Measurements from ENCODE around the gene PARP4.
"Not testable (repeated sequence)": the region's sequence is repeated elsewhere in the genome, so short reads cannot be mapped to it uniquely, and the experiment has no call there.

The PARP4 gene

GRCh38 chr13:24389506-24389905 lies 123.1 kb downstream of the PARP4 start:
- no peaks in the 10 kb centered on the region for H3K27me3 ChIP-seq (ENCODE audit: insufficient read depth, low read length, poor library complexity, severe bottlenecking)

GRCh38 chr13:24388743-24389142 lies 123.8 kb downstream of the PARP4 start:
- H3K4me2 ChIP-seq (ENCODE audit: low read depth, low read length, poor library complexity, severe bottlenecking); H3K9ac ChIP-seq (ENCODE audit: low read depth, low read length, poor library complexity, severe bottlenecking); H3K36me3 ChIP-seq (ENCODE audit: insufficient read depth, low read length); H3K4me1 ChIP-seq (ENCODE audit: insufficient read depth, low read length, poor library complexity, severe bottlenecking); H3K79me2 ChIP-seq (ENCODE audit: insufficient read depth, low read length); H3K27me3 ChIP-seq (ENCODE audit: insufficient read depth, low read length, poor library complexity, severe bottlenecking); H4K20me1 ChIP-seq (ENCODE audit: insufficient read depth, low read length, poor library complexity, severe bottlenecking); H3K9me3 ChIP-seq (ENCODE audit: insufficient read depth, low read depth, low read length); H3K4me3 ChIP-seq (ENCODE audit: low read length, poor library complexity, severe bottlenecking); H3F3A ChIP-seq (ENCODE audit: low read depth); H3K9me2 ChIP-seq (replicated peaks; ENCODE audit: low read depth, low read length); H2AFZ ChIP-seq (ENCODE audit: low read length): not testable (repeated sequence)

More at GRCh38 chr13:24389506-24389905, 123.1 kb downstream of the PARP4 start:
- Histone ChIP-seq H3K9me3 (ENCODE audit: insufficient read depth, low read depth, low read length) (no peaks in the 10 kb centered on the region), H3K9ac (ENCODE audit: low read depth, low read length, poor library complexity, severe bottlenecking) (no peak overlapping the region), H3K4me2 (ENCODE audit: low read depth, low read length, poor library complexity, severe bottlenecking) (no peak overlapping the region), H3K36me3 (ENCODE audit: insufficient read depth, low read length) (no peaks in the 10 kb centered on the region), H3K79me2 (ENCODE audit: insufficient read depth, low read length) (no peaks in the 10 kb centered on the region), H3F3A (ENCODE audit: low read depth) (no peaks in the 10 kb centered on the region), H3K4me1 (ENCODE audit: insufficient read depth, low read length, poor library complexity, severe bottlenecking) (no peaks in the 10 kb centered on the region), H2AFZ (ENCODE audit: low read length) (no peak overlapping the region), H4K20me1 (ENCODE audit: insufficient read depth, low read length, poor library complexity, severe bottlenecking) (no peaks in the 10 kb centered on the region), H3K4me3 (ENCODE audit: low read length, poor library complexity, severe bottlenecking) (no peak overlapping the region), H3K9me2 (replicated peaks; ENCODE audit: low read depth, low read length) (no peaks in the 10 kb centered on the region)
- TF ChIP-seq EZH2phosphoT487 (IDR thresholded peaks at IDR 0.05; ENCODE audit: borderline replicate concordance) (no peak), CTCF (conservative IDR thresholded peaks at IDR 0.05; ENCODE audit: low read length) (no peak)

GRCh38 chr13:24386816-24387708 lies 125.5 kb downstream of the PARP4 start:
- Histone ChIP-seq H3K4me1 (ENCODE audit: insufficient read depth, low read length, poor library complexity, severe bottlenecking) (no peaks in the 10 kb centered on the region), H2AFZ (ENCODE audit: low read length) (no peak overlapping the region), H3K79me2 (ENCODE audit: insufficient read depth, low read length) (no peaks in the 10 kb centered on the region), H3K36me3 (ENCODE audit: insufficient read depth, low read length) (no peaks in the 10 kb centered on the region), H3F3A (ENCODE audit: low read depth) (no peaks in the 10 kb centered on the region), H3K9me2 (replicated peaks; ENCODE audit: low read depth, low read length) (no peaks in the 10 kb centered on the region), H3K4me2 (ENCODE audit: low read depth, low read length, poor library complexity, severe bottlenecking) (no peak overlapping the region), H3K27me3 (ENCODE audit: insufficient read depth, low read length, poor library complexity, severe bottlenecking) (no peaks in the 10 kb centered on the region), H3K9ac (ENCODE audit: low read depth, low read length, poor library complexity, severe bottlenecking) (no peak overlapping the region), H4K20me1 (ENCODE audit: insufficient read depth, low read length, poor library complexity, severe bottlenecking) (no peaks in the 10 kb centered on the region), H3K9me3 (ENCODE audit: insufficient read depth, low read depth, low read length) (no peaks in the 10 kb centered on the region), H3K4me3 (ENCODE audit: low read length, poor library complexity, severe bottlenecking) (no peak overlapping the region)
- TF ChIP-seq EZH2phosphoT487 (IDR thresholded peaks at IDR 0.05; ENCODE audit: borderline replicate concordance) (no peak), CTCF (conservative IDR thresholded peaks at IDR 0.05; ENCODE audit: low read length) (no peak)

GRCh38 chr13:24385902-24386301 lies 126.7 kb downstream of the PARP4 start:
- Histone ChIP-seq H3K9me2 (replicated peaks; ENCODE audit: low read depth, low read length) (no peaks in the 10 kb centered on the region), H4K20me1 (ENCODE audit: insufficient read depth, low read length, poor library complexity, severe bottlenecking) (no peaks in the 10 kb centered on the region), H3K4me1 (ENCODE audit: insufficient read depth, low read length, poor library complexity, severe bottlenecking) (no peaks in the 10 kb centered on the region), H3K36me3 (ENCODE audit: insufficient read depth, low read length) (no peaks in the 10 kb centered on the region), H3K4me3 (ENCODE audit: low read length, poor library complexity, severe bottlenecking) (no peak overlapping the region), H2AFZ (ENCODE audit: low read length) (no peak overlapping the region), H3K4me2 (ENCODE audit: low read depth, low read length, poor library complexity, severe bottlenecking) (no peak overlapping the region), H3K79me2 (ENCODE audit: insufficient read depth, low read length) (no peaks in the 10 kb centered on the region), H3K27me3 (ENCODE audit: insufficient read depth, low read length, poor library complexity, severe bottlenecking) (no peaks in the 10 kb centered on the region), H3F3A (ENCODE audit: low read depth) (no peaks in the 10 kb centered on the region), H3K9ac (ENCODE audit: low read depth, low read length, poor library complexity, severe bottlenecking) (no peak overlapping the region), H3K9me3 (ENCODE audit: insufficient read depth, low read depth, low read length) (no peaks in the 10 kb centered on the region)
- TF ChIP-seq CTCF (conservative IDR thresholded peaks at IDR 0.05; ENCODE audit: low read length) (no peak), EZH2phosphoT487 (IDR thresholded peaks at IDR 0.05; ENCODE audit: borderline replicate concordance) (no peak)

- not testable (repeated sequence) for H3K4me1 ChIP-seq (ENCODE audit: insufficient read depth, low read length, poor library complexity, severe bottlenecking); H4K20me1 ChIP-seq (ENCODE audit: insufficient read depth, low read length, poor library complexity, severe bottlenecking); H2AFZ ChIP-seq (ENCODE audit: low read length); H3K36me3 ChIP-seq (ENCODE audit: insufficient read depth, low read length); H3F3A ChIP-seq (ENCODE audit: low read depth); H3K4me3 ChIP-seq (ENCODE audit: low read length, poor library complexity, severe bottlenecking); H3K9ac ChIP-seq (ENCODE audit: low read depth, low read length, poor library complexity, severe bottlenecking); H3K9me2 ChIP-seq (replicated peaks; ENCODE audit: low read depth, low read length); H3K27me3 ChIP-seq (ENCODE audit: insufficient read depth, low read length, poor library complexity, severe bottlenecking); H3K79me2 ChIP-seq (ENCODE audit: insufficient read depth, low read length); H3K4me2 ChIP-seq (ENCODE audit: low read depth, low read length, poor library complexity, severe bottlenecking); H3K9me3 ChIP-seq (ENCODE audit: insufficient read depth, low read depth, low read length)
These were observed 127.6 kb downstream of the PARP4 start for GRCh38 chr13:24384946-24385345.

Data from Loucy (cell line).